OCI-LY7 (cell line): ENCODE data around the gene PRR16. TPM values are rescaled to one million over a fixed set of nuclear protein-coding genes. Genes with fewer than 3 reads are reported as not detected.

Experiments
- BruUV-seq: library from RNA; stranded (reverse); fragments of 400-500 nt; replicated peaks from 2 replicates; lab custom pipeline; 2021; lab: Mats Ljungman, UMichigan
- CTCF ChIA-PET: fragments of 300-600 bp; sonication (Branson Sonifier 250); formaldehyde crosslinking; loops from one replicate; lab custom pipeline; 2022; ENCODE audit warnings: antibody characterized with exemption; ENCODE audit not compliant: unreplicated experiment; lab: Charles Lee
- POLR2A ChIA-PET: fragments of 300-600 bp; sonication (Branson Sonifier 250); formaldehyde crosslinking; loops from one replicate; lab custom pipeline; 2022; ENCODE audit warnings: antibody characterized with exemption; lab: Charles Lee
- DNase-seq: peaks from one replicate; pipeline ENCODE4 v3.0.0-alpha.2; 2015; ENCODE audit warnings: low spot score
- H2AFZ ChIP-seq: fragments of 200-600 bp; sonication (generic), shearing (Covaris generic); 2 replicates; pipeline ENCODE4 v1.6.1; 2014; ENCODE audit warnings: mild to moderate bottlenecking, antibody characterized with exemption, low read length, moderate library complexity
- H3K27ac ChIP-seq: fragments of 200-600 bp; sonication (generic); 2 replicates; pipeline ENCODE4 v1.5.1; 2014; ENCODE audit warnings: mixed run types, low read depth, mild to moderate bottlenecking, moderate library complexity, low read length, inconsistent platforms; ENCODE audit not compliant: poor library complexity, severe bottlenecking
- H3K36me3 ChIP-seq: fragments of 200-600 bp; sonication (generic); 2 replicates; pipeline ENCODE4 v1.6.1; 2014; ENCODE audit warnings: mild to moderate bottlenecking, antibody characterized with exemption, low read length, moderate library complexity, mixed read lengths; ENCODE audit not compliant: insufficient read depth
- H3K4me1 ChIP-seq: fragments of 200-600 bp; sonication (generic); 2 replicates; pipeline ENCODE4 v1.5.1; 2014; ENCODE audit warnings: mild to moderate bottlenecking, low read length; ENCODE audit not compliant: insufficient read depth, poor library complexity, severe bottlenecking
- H3K4me2 ChIP-seq: fragments of 200-600 bp; sonication (generic); 2 replicates; pipeline ENCODE4 v1.6.1; 2014; ENCODE audit warnings: mild to moderate bottlenecking, low read length
- H3K4me3 ChIP-seq: fragments of 200-600 bp; sonication (generic); 2 replicates; pipeline ENCODE4 v1.5.1; 2014; ENCODE audit warnings: mild to moderate bottlenecking, low read depth, low read length; ENCODE audit not compliant: poor library complexity, severe bottlenecking
- H3K79me2 ChIP-seq: fragments of 200-600 bp; sonication (generic); 2 replicates; pipeline ENCODE4 v1.6.1; 2016; ENCODE audit warnings: low read depth, mild to moderate bottlenecking, low read length, moderate library complexity, mixed read lengths; ENCODE audit not compliant: insufficient read depth
- H3K9me2 ChIP-seq: fragments of 200-600 bp; sonication (generic); 2 replicates; pipeline ENCODE4 v1.6.1; 2016; ENCODE audit warnings: mild to moderate bottlenecking, low read length, mixed read lengths; ENCODE audit not compliant: insufficient read depth
- H3K9me3 ChIP-seq: fragments of 200-600 bp; sonication (generic); 2 replicates; pipeline ENCODE4 v1.6.1; 2014; ENCODE audit warnings: mild to moderate bottlenecking, mixed run types, low read length, mixed read lengths
- H4K20me1 ChIP-seq: fragments of 200-600 bp; sonication (generic); 2 replicates; pipeline ENCODE4 v1.6.1; 2014; ENCODE audit warnings: mild to moderate bottlenecking, antibody characterized with exemption, low read length, moderate library complexity, mixed read lengths; ENCODE audit not compliant: insufficient read depth
- EZH2phosphoT487 ChIP-seq: fragments of 200-600 bp; sonication (generic); IDR thresholded peaks from 2 replicates; pipeline ENCODE4 v1.6.1; 2018; ENCODE audit warnings: low read depth, borderline replicate concordance, mild to moderate bottlenecking, mixed run types, antibody characterized with exemption, low read length, moderate library complexity, mixed read lengths
- intact Hi-C: fragments of 100-400 bp; cut with micrococcal nuclease; formaldehyde crosslinking; loops from one replicate; pipeline ENCODE4 v1.10.0; 2022; ENCODE audit not compliant: unreplicated experiment
- total RNA-seq, 2 experiments: library from RNA; depleted of rRNA in 1 of 2; stranded (reverse); fragments of >200 nt in 1 of 2; shearing (Covaris generic) in 1 of 2; gene quantifications; 2 replicates each; pipeline ENCODE4 v1.2.3, GENCODE V29; 2014 to 2022
- TF ChIP-seq, protein P1 (sequence below): fragments of 200-600 bp; sonication (generic); conservative IDR thresholded peaks from 2 replicates; pipeline ENCODE4 v1.5.1; 2014; ENCODE audit warnings: mild to moderate bottlenecking, antibody characterized with exemption, low read length, moderate library complexity, mixed read lengths

The PRR16 gene
- total RNA-seq, 2 experiments from 2014 or later, result not detected

DNA sequence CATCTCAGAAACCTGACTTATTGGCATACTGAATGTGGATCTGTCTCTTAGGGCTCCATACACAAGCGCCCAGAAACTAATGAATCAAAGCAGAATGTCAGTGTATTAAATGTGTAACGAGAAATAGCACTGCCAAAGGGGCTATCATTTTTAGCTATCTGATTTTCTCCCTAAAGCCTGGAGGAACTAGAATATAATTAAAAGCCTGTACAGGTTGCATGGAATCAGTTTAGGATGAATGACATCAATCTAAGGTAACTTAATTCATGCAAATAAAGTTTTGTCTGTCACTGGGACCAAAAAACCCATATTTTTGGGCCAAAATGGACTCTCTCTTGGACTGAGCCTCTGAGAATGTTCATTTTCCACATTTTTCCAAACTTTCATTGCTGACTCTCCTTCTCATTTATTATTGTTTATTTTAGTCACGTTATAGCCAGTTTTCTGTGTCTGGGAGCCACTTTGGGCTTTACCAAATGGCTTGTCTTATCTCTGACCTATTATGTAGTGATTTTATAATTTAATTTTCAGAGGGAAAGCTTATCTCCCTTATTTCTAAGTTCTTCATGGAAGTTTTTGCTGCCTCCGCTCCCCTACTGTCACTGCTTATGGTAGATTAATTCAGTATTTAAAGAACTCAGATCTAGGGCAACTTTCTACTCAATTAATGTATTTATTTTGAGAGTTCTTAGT is 47.0 kb downstream of the PRR16 start:
- intact Hi-C loops, result no loop called here
- CTCF ChIA-PET, result no interaction called here
- H3K4me1 ChIP-seq, result no peaks in the 10 kb centered on the region
- H3K79me2 ChIP-seq, result no peaks in the 10 kb centered on the region
- BruUV-seq, result no TSS peak
- no peaks in the 10 kb centered on the region for H4K20me1 ChIP-seq
- no peak overlapping the region for H2AFZ ChIP-seq
- H3K36me3 ChIP-seq, result no peaks in the 10 kb centered on the region
- no peak overlapping the region for H3K27ac ChIP-seq
- no peak for DNase-seq
- POLR2A ChIA-PET, result interaction anchor here (0.7 kb wide), 1 partner anchor 195 kb away, joined by 4 read pairs; no protein-coding TSS in a partner anchor
- TF ChIP-seq, protein P1, sequence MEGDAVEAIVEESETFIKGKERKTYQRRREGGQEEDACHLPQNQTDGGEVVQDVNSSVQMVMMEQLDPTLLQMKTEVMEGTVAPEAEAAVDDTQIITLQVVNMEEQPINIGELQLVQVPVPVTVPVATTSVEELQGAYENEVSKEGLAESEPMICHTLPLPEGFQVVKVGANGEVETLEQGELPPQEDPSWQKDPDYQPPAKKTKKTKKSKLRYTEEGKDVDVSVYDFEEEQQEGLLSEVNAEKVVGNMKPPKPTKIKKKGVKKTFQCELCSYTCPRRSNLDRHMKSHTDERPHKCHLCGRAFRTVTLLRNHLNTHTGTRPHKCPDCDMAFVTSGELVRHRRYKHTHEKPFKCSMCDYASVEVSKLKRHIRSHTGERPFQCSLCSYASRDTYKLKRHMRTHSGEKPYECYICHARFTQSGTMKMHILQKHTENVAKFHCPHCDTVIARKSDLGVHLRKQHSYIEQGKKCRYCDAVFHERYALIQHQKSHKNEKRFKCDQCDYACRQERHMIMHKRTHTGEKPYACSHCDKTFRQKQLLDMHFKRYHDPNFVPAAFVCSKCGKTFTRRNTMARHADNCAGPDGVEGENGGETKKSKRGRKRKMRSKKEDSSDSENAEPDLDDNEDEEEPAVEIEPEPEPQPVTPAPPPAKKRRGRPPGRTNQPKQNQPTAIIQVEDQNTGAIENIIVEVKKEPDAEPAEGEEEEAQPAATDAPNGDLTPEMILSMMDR, result no peak
- TF ChIP-seq EZH2phosphoT487, result no peak
- no peak overlapping the region for H3K4me2 ChIP-seq
- H3K4me3 ChIP-seq, result no peak overlapping the region
- no peaks in the 10 kb centered on the region for H3K9me2 ChIP-seq
- H3K9me3 ChIP-seq, result no peaks in the 10 kb centered on the region

DNA sequence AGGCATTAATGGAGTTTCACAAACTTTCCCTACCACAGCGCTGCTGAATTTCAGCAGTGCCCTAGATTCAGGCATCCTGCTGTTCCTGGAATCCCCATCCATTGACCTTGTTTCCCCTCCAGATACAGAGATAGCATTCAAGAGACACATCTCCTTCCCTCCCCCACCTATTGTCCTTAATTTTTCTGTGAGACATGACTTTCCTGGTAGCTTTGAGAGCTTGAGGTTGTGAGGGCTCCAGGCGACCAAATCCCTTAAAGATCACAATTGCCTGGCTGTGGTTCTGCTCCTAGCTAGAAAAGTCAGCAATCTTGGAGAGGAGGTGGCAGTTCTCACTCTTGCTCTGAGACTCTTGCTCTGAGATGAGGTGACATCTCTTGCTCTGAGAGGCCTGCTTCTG is 48.0 kb downstream of the PRR16 start:
- H3K79me2 ChIP-seq, result no peaks in the 10 kb centered on the region
- H3K4me3 ChIP-seq, result no peak overlapping the region
- intact Hi-C loops, result no loop called here
- CTCF ChIA-PET, result no interaction called here
- no peak for DNase-seq
- TF ChIP-seq, protein P1, result no peak
- TF ChIP-seq EZH2phosphoT487, result no peak
- H3K9me3 ChIP-seq, result no peaks in the 10 kb centered on the region
- POLR2A ChIA-PET, result interaction anchor here (0.7 kb wide), 1 partner anchor 196 kb away, joined by 4 read pairs; no protein-coding TSS in a partner anchor
- no peaks in the 10 kb centered on the region for H3K9me2 ChIP-seq
- no peak overlapping the region for H2AFZ ChIP-seq
- BruUV-seq, result no TSS peak
- no peaks in the 10 kb centered on the region for H3K36me3 ChIP-seq
- no peaks in the 10 kb centered on the region for H4K20me1 ChIP-seq
- no peaks in the 10 kb centered on the region for H3K4me1 ChIP-seq
- H3K4me2 ChIP-seq, result no peak overlapping the region
- no peak overlapping the region for H3K27ac ChIP-seq
